ENCODE measurements around the gene MPV17L2.

DNA sequence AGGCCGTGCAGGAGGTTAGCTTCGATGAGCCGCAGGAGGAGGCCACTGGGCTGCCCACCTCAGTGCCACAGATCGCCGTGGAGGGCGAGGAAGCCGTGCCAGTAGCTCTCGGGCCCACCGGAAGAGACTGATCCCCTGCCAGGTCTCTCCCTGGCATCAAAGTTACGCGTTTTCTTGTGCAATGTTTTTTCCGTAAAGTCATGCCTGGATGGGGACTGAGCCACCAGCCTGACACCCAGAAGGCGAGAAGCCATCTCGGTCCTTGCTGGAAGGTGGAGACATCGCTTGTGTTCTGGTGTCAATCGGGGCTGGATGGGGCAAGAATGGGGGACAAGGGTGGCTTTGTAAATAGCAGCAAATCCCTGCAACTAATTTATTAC, 43.4 kb upstream of the MPV17L2 start:
- TF ChIP-seq POLR2A (IDR thresholded peaks at IDR 0.05; ENCODE audit: low read depth, low read length) (no peak), POLR2AphosphoS5 (IDR thresholded peaks at IDR 0.05; ENCODE audit: low read depth, low read length) (no peak), TAF1 (IDR thresholded peaks at IDR 0.05; ENCODE audit: low read depth, low read length) (no peak), SPI1 (IDR thresholded peaks at IDR 0.05; ENCODE audit: low read depth, low read length) (no peak), POU2F2 (IDR thresholded peaks at IDR 0.05; ENCODE audit: low read depth, low read length) (no peak), PAX5 (IDR thresholded peaks at IDR 0.05; ENCODE audit: insufficient read depth, low read length, severe bottlenecking) (no peak)
